WTC11 (cell line): ENCODE measurements around the gene SCYL1. TPM values are rescaled to one million over a fixed set of nuclear protein-coding genes. Genes with fewer than 3 reads are reported as not detected.
A peak's percentile ranks its signal among the peaks of the same experiment; 100 is the strongest.

Source experiments
- ATAC-seq: fragments of 200-7000 bp; cut with Tn5 transposase; 2 replicates; pipeline ENCODE4 v1.10.0; 2021; ENCODE audit warnings: mild to moderate bottlenecking, moderate library complexity
- CTCF ChIA-PET: fragments of 300-600 bp; sonication (Branson Sonifier 250); formaldehyde crosslinking; loops from one replicate; lab custom pipeline; 2021; ENCODE audit warnings: antibody characterized with exemption; lab: Charles Lee
- POLR2A ChIA-PET: fragments of 350-600 bp; sonication (Branson Sonifier 250); formaldehyde crosslinking; loops from one replicate; lab custom pipeline; 2021; ENCODE audit warnings: antibody characterized with exemption; lab: Charles Lee
- DNase-seq: peaks from one replicate; pipeline ENCODE4 v3.0.0; 2021; ENCODE audit warnings: low spot score
- H3K27ac Mint-ChIP-seq: 2 replicates; pipeline ENCODE4 v1.8.0; 2021; ENCODE audit warnings: mixed read lengths
- H3K27me3 Mint-ChIP-seq: 2 replicates; pipeline ENCODE4 v1.8.0; 2021; ENCODE audit warnings: low read depth, mild to moderate bottlenecking, moderate library complexity, mixed read lengths
- H3K36me3 Mint-ChIP-seq: 2 replicates; pipeline ENCODE4 v1.8.0; 2021; ENCODE audit warnings: mixed read lengths
- H3K4me1 Mint-ChIP-seq: 2 replicates; pipeline ENCODE4 v1.8.0; 2022; ENCODE audit warnings: mixed read lengths
- H3K4me3 Mint-ChIP-seq: 2 replicates; pipeline ENCODE4 v1.8.0; 2021; ENCODE audit warnings: mild to moderate bottlenecking, moderate library complexity, mixed read lengths
- H3K9me3 Mint-ChIP-seq: 2 replicates; pipeline ENCODE4 v1.8.0; 2021; ENCODE audit warnings: mixed read lengths
- ATF2 ChIP-seq: sonication (generic); formaldehyde crosslinking; IDR thresholded peaks from 2 replicates; pipeline ENCODE4 v1.8.1; 2022; ENCODE audit warnings: low read depth, missing genetic modification reagents, borderline replicate concordance
- CREB1 ChIP-seq: sonication (generic); formaldehyde crosslinking; IDR thresholded peaks from 2 replicates; pipeline ENCODE4 v1.8.0; 2023; ENCODE audit warnings: mild to moderate bottlenecking, missing genetic modification reagents
- CREM ChIP-seq: sonication (generic); formaldehyde crosslinking; IDR thresholded peaks from 2 replicates; pipeline ENCODE4 v1.8.1; 2022; ENCODE audit warnings: mild to moderate bottlenecking, missing genetic modification reagents, moderate library complexity
- E2F1 ChIP-seq: sonication (generic); formaldehyde crosslinking; IDR thresholded peaks from 2 replicates; pipeline ENCODE4 v1.8.0; 2022; ENCODE audit warnings: mild to moderate bottlenecking, missing genetic modification reagents
- E2F5 ChIP-seq: sonication (generic); formaldehyde crosslinking; IDR thresholded peaks from 2 replicates; pipeline ENCODE4 v1.8.1; 2022; ENCODE audit warnings: mild to moderate bottlenecking, moderate library complexity, missing genetic modification reagents
- ELF4 ChIP-seq: sonication (generic); formaldehyde crosslinking; IDR thresholded peaks from 2 replicates; pipeline ENCODE4 v1.8.1; 2022; ENCODE audit warnings: low read depth, mild to moderate bottlenecking, moderate library complexity, missing genetic modification reagents
- EMX1 ChIP-seq: fragments of 250-450 bp; sonication (Bioruptor Pico); IDR thresholded peaks from 2 replicates; pipeline ENCODE4 v1.8.0; 2021; ENCODE audit warnings: mild to moderate bottlenecking
- FOXJ3 ChIP-seq: sonication (generic); formaldehyde crosslinking; IDR thresholded peaks from 2 replicates; pipeline ENCODE4 v1.9.0; 2021; ENCODE audit warnings: missing genetic modification reagents, mild to moderate bottlenecking, borderline replicate concordance
- FOXK1 ChIP-seq: sonication (generic); formaldehyde crosslinking; IDR thresholded peaks from 2 replicates; pipeline ENCODE4 v1.8.0; 2022; ENCODE audit warnings: mild to moderate bottlenecking, moderate library complexity, missing genetic modification reagents
- FOXP4 ChIP-seq: sonication (generic); formaldehyde crosslinking; IDR thresholded peaks from 2 replicates; pipeline ENCODE4 v1.8.0; 2022; ENCODE audit warnings: mild to moderate bottlenecking, missing genetic modification reagents
- HMGA2 ChIP-seq: fragments of 250-450 bp; sonication (Bioruptor Pico); IDR thresholded peaks from 2 replicates; pipeline ENCODE4 v1.4.0; 2021; ENCODE audit warnings: mild to moderate bottlenecking, moderate library complexity
- HMGXB4 ChIP-seq: sonication (generic); formaldehyde crosslinking; IDR thresholded peaks from 2 replicates; pipeline ENCODE4 v1.8.1; 2023; ENCODE audit warnings: mild to moderate bottlenecking, moderate library complexity, missing genetic modification reagents
- IRF1 ChIP-seq: sonication (generic); formaldehyde crosslinking; IDR thresholded peaks from 2 replicates; pipeline ENCODE4 v1.8.0; 2023; ENCODE audit warnings: missing genetic modification reagents
- IRF2 ChIP-seq: sonication (generic); formaldehyde crosslinking; IDR thresholded peaks from 2 replicates; pipeline ENCODE4 v1.8.0; 2022; ENCODE audit warnings: low read depth, missing genetic modification reagents, borderline replicate concordance
- MAX ChIP-seq: sonication (generic); formaldehyde crosslinking; IDR thresholded peaks from 2 replicates; pipeline ENCODE4 v1.8.0; 2022; ENCODE audit warnings: mild to moderate bottlenecking, missing genetic modification reagents
- MYBL2 ChIP-seq: sonication (generic); formaldehyde crosslinking; IDR thresholded peaks from 2 replicates; pipeline ENCODE4 v1.8.1; 2023; ENCODE audit warnings: mild to moderate bottlenecking, moderate library complexity, missing genetic modification reagents
- NFE2L1 ChIP-seq: sonication (generic); formaldehyde crosslinking; IDR thresholded peaks from 2 replicates; pipeline ENCODE4 v1.8.1; 2023; ENCODE audit warnings: missing genetic modification reagents
- NR1H2 ChIP-seq: sonication (generic); formaldehyde crosslinking; IDR thresholded peaks from 2 replicates; pipeline ENCODE4 v1.9.0; 2021; ENCODE audit warnings: mild to moderate bottlenecking, moderate library complexity, missing genetic modification reagents
- RELA ChIP-seq: sonication (generic); formaldehyde crosslinking; IDR thresholded peaks from 2 replicates; pipeline ENCODE4 v1.8.1; 2022; ENCODE audit warnings: missing genetic modification reagents, mild to moderate bottlenecking, borderline replicate concordance
- SMAD3 ChIP-seq: sonication (generic); formaldehyde crosslinking; IDR thresholded peaks from 2 replicates; pipeline ENCODE4 v1.8.0; 2022; ENCODE audit warnings: missing genetic modification reagents, mild to moderate bottlenecking, borderline replicate concordance
- SMAD4 ChIP-seq: sonication (generic); formaldehyde crosslinking; IDR thresholded peaks from 2 replicates; pipeline ENCODE4 v1.8.0; 2022; ENCODE audit warnings: mild to moderate bottlenecking, missing genetic modification reagents
- SP1 ChIP-seq: sonication (generic); formaldehyde crosslinking; conservative IDR thresholded peaks from 2 replicates; pipeline ENCODE4 v1.8.1; 2022; ENCODE audit warnings: missing genetic modification reagents
- TCF7 ChIP-seq: sonication (generic); formaldehyde crosslinking; IDR thresholded peaks from 2 replicates; pipeline ENCODE4 v1.8.0; 2022; ENCODE audit warnings: mild to moderate bottlenecking, low read depth, missing genetic modification reagents, moderate library complexity
- TEAD1 ChIP-seq: sonication (generic); formaldehyde crosslinking; IDR thresholded peaks from 2 replicates; pipeline ENCODE4 v1.8.0; 2022; ENCODE audit warnings: mild to moderate bottlenecking, missing genetic modification reagents
- TP53 ChIP-seq: sonication (generic); formaldehyde crosslinking; IDR thresholded peaks from 2 replicates; pipeline ENCODE4 v1.8.1; 2023; ENCODE audit warnings: mild to moderate bottlenecking, missing genetic modification reagents
- ZNF138 ChIP-seq: sonication (generic); formaldehyde crosslinking; conservative IDR thresholded peaks from 2 replicates; pipeline ENCODE4 v1.8.1; 2022; ENCODE audit warnings: mild to moderate bottlenecking, moderate library complexity, missing genetic modification reagents
- ZNF232 ChIP-seq: sonication (generic); formaldehyde crosslinking; IDR thresholded peaks from 2 replicates; pipeline ENCODE4 v1.8.0; 2022; ENCODE audit warnings: mild to moderate bottlenecking, missing genetic modification reagents
- ZNF317 ChIP-seq: sonication (generic); formaldehyde crosslinking; IDR thresholded peaks from 2 replicates; pipeline ENCODE4 v1.8.1; 2023; ENCODE audit warnings: low read depth, mild to moderate bottlenecking, moderate library complexity, missing genetic modification reagents, borderline replicate concordance
- ZNF396 ChIP-seq: fragments of 250-450 bp; sonication (Bioruptor Pico); IDR thresholded peaks from 2 replicates; pipeline ENCODE4 v1.8.0; 2021; ENCODE audit warnings: mild to moderate bottlenecking, moderate library complexity, borderline replicate concordance
- ZNF423 ChIP-seq: fragments of 250-450 bp; sonication (Bioruptor Pico); IDR thresholded peaks from 2 replicates; pipeline ENCODE4 v2.1.2; 2022; ENCODE audit warnings: mild to moderate bottlenecking, moderate library complexity
- total RNA-seq: library from RNA; stranded (reverse); gene quantifications from 3 replicates; pipeline ENCODE4 v1.2.3, GENCODE V29; 2021

Gene SCYL1
- total RNA-seq, 1 experiment from 2014 or later: 76.8 TPM

- ATAC-seq: peak; percentile 36
- Mint-ChIP-seq H3K4me1 (peaks cover 2% of the 10 kb centered on the region), H3K9me3 (no peaks in the 10 kb centered on the region), H3K36me3 (no peaks in the 10 kb centered on the region), H3K4me3 (peak overlapping the region; percentile 68), H3K27me3 (peaks cover 53% of the 10 kb centered on the region), H3K27ac (no peak overlapping the region)
- ChIA-PET POLR2A (interaction anchor here (0.6 to 2.1 kb wide), 9 partner anchors 14 to 186 kb away, joined by 3 to 10 read pairs (median 5); partner anchors contain the start of genes FAM89B, MALAT1, PCNX3 and SCYL1), CTCF (interaction anchor here (0.6 to 10.3 kb wide), 50 partner anchors 9 to 910 kb away, joined by 3 to 271 read pairs (median 5); partner anchors contain the start of genes DPF2, EHBP1L1, FAM89B and KCNK7)
- DNase-seq: peak; percentile 78
- peak; percentile 81 for TF ChIP-seq HMGXB4
- TF ChIP-seq FOXK1: peak; percentile 92
- peak; percentile 59; the same call in 1 of the 2 replicates for TF ChIP-seq CREB1 (CRISPR knock-in tag)
- TF ChIP-seq NFE2L1 (CRISPR knock-in tag): peak; percentile 66; the same call in 1 of the 2 replicates
- TF ChIP-seq IRF1 (CRISPR knock-in tag): peak; percentile 90; the same call in 1 of the 2 replicates
- peak; percentile 91; the same call in 1 of the 2 replicates for TF ChIP-seq ELF4 (CRISPR knock-in tag)
- no peak for TF ChIP-seq ATF2 (CRISPR knock-in tag)
- peak; percentile 81; the same call in 1 of the 2 replicates for TF ChIP-seq SMAD3 (CRISPR knock-in tag)
- 0 out of 2 replicates have a peak, but pooled peaks have one; percentile 68 for TF ChIP-seq SMAD4 (CRISPR knock-in tag)
- TF ChIP-seq NR1H2 (CRISPR knock-in tag): no peak
- TF ChIP-seq RELA: peak; percentile 90; the same call in 1 of the 2 replicates
- peak; percentile 96 for TF ChIP-seq FOXP4 (CRISPR knock-in tag)
- 0 out of 2 replicates have a peak, but pooled peaks have one; percentile 7 for TF ChIP-seq TCF7
- TF ChIP-seq E2F5 (CRISPR knock-in tag): peak; percentile 92
- no peak for TF ChIP-seq FOXJ3
- peak; percentile 96; the same call in 1 of the 2 replicates for TF ChIP-seq TP53 (CRISPR knock-in tag)
- peak; percentile 73 for TF ChIP-seq ZNF317 (CRISPR knock-in tag)
- no peak for TF ChIP-seq EMX1 (CRISPR knock-in tag)
- TF ChIP-seq IRF2 (CRISPR knock-in tag): no peak
- peak; percentile 64 for TF ChIP-seq ZNF423 (CRISPR knock-in tag)
- peak; percentile 87 for TF ChIP-seq SP1
- TF ChIP-seq MYBL2 (CRISPR knock-in tag): peak; percentile 88; the same call in 1 of the 2 replicates
- peak; percentile 86; the same call in 1 of the 2 replicates for TF ChIP-seq TEAD1 (CRISPR knock-in tag)
- TF ChIP-seq CREM (CRISPR knock-in tag): peak; percentile 79; the same call in 1 of the 2 replicates
- TF ChIP-seq E2F1: no peak
- TF ChIP-seq ZNF396 (CRISPR knock-in tag): no peak
- peak; percentile 95; the same call in 1 of the 2 replicates for TF ChIP-seq MAX (CRISPR knock-in tag)
- no peak for TF ChIP-seq HMGA2 (CRISPR knock-in tag)
- TF ChIP-seq ZNF138 (CRISPR knock-in tag): peak; percentile 95
- peak; percentile 91 for TF ChIP-seq ZNF232 (CRISPR knock-in tag)
Observed at GRCh38 chr11:65539744-65540289, 14.9 kb downstream of the SCYL1 start.
